GM23248 (cell line): ENCODE results near the gene EHD4.

ENCODE experiments used
- EZH2 ChIP-seq: fragments of 200-600 bp; sonication (generic); IDR thresholded peaks from 2 replicates; pipeline ENCODE4 v1.6.1; 2018; ENCODE audit warnings: antibody characterized with exemption, mild to moderate bottlenecking; ENCODE audit not compliant: insufficient read depth, poor library complexity, severe bottlenecking
- EZH2phosphoT487 ChIP-seq: fragments of 200-600 bp; sonication (generic); IDR thresholded peaks from 2 replicates; pipeline ENCODE4 v1.6.1; 2018; ENCODE audit warnings: antibody characterized with exemption, moderate library complexity, mild to moderate bottlenecking, low read depth; ENCODE audit not compliant: insufficient read depth

- TF ChIP-seq EZH2 (no peak), EZH2phosphoT487 (no peak)
These were observed 12.3 kb upstream of the EHD4 start for GRCh38 chr15:41984622-41985021.
